Heart left ventricle (tissue), 16 donors: ENCODE measurements around the gene MKNK1. TPM values are rescaled to one million over a fixed set of nuclear protein-coding genes. Genes with fewer than 3 reads are reported as not detected.
A peak's percentile ranks its signal among the peaks of the same experiment; 100 is the strongest.

Experiments used
- ATAC-seq, 4 donors: fragments of 200-7000 bp; cut with Tn5 transposase; one replicate each; pipeline ENCODE4 v1.9.1; 2020 to 2022; ENCODE audit warnings: moderate library complexity in 4 of 4, mild to moderate bottlenecking in 3 of 4, moderate number of reproducible peaks in 1 of 4
- DNase-seq, 5 donors: peaks; one replicate each; pipeline ENCODE4 v3.0.0-alpha.2; 2020
- H3K27ac ChIP-seq, 12 donors: fragments of 200-600 bp; sonication (generic) in 4 of 12; one replicate each; pipeline versions ENCODE4 v1.5.0 to v1.8.0; 2016 to 2022; ENCODE audit warnings: mild to moderate bottlenecking in 2 of 12
- H3K27me3 ChIP-seq, 9 donors: fragments of 200-600 bp; sonication (generic) in 2 of 9; one replicate each; pipeline versions ENCODE4 v1.5.1 to v1.8.0; 2016 to 2022; ENCODE audit warnings: mild to moderate bottlenecking in 3 of 9
- H3K36me3 ChIP-seq, 9 donors: fragments of 200-600 bp; sonication (generic) in 2 of 9; one replicate each; pipeline versions ENCODE4 v1.5.0 to v1.8.0; 2018 to 2022; ENCODE audit warnings: mild to moderate bottlenecking in 2 of 9
- H3K4me1 ChIP-seq, 12 donors: fragments of 200-600 bp; sonication (generic) in 4 of 12; one replicate each; pipeline versions ENCODE4 v1.5.0 to v1.8.0; 2016 to 2022; ENCODE audit warnings: mild to moderate bottlenecking in 3 of 12
- H3K4me3 ChIP-seq, 12 donors: fragments of 200-600 bp; sonication (generic) in 4 of 12; one replicate each; pipeline versions ENCODE4 v1.5.0 to v1.8.0; 2017 to 2022; ENCODE audit warnings: mild to moderate bottlenecking in 9 of 12, moderate library complexity in 4 of 12
- H3K9me3 ChIP-seq, 12 donors: fragments of 200-600 bp; sonication (generic) in 4 of 12; one replicate each; pipeline versions ENCODE4 v1.5.0 to v1.8.0; 2016 to 2022; ENCODE audit warnings: mild to moderate bottlenecking in 1 of 12
- CTCF ChIP-seq, 12 donors: fragments of 200-600 bp; sonication (generic) in 4 of 12; IDR thresholded peaks; one replicate each; pipeline versions ENCODE4 v1.5.0 to v1.8.0; 2018 to 2022; ENCODE audit warnings: antibody characterized with exemption in 12 of 12, mild to moderate bottlenecking in 5 of 12
- POLR2A ChIP-seq, 2 donors: fragments of 450-650 bp; IDR thresholded peaks; one replicate each; pipeline ENCODE4 v1.6.1; 2017; ENCODE audit warnings: antibody characterized with exemption in 2 of 2, mild to moderate bottlenecking in 2 of 2, moderate library complexity in 2 of 2
- WGBS, 4 donors: extraction: QIAGEN DNeasy Blood & Tissue Kit in 2 of 4; methylation state at CpG; one replicate each; pipeline versions ENCODE4 v1.1.5 to v1.1.7; 2013 to 2018; 5-methylcytosine and 5-hydroxymethylcytosine counted together
- intact Hi-C, 10 donors: fragments of 100-400 bp; cut with DNase I; formaldehyde crosslinking; loops; one replicate each; pipeline versions ENCODE4 v1.11.1 to v1.14.2; 2022
- polyA plus RNA-seq, 2 donors: library from polyadenylated mRNA; stranded (reverse); fragments of 200-250 nt; gene quantifications; one replicate each; pipeline ENCODE4 v1.2.3, GENCODE V29; 2013
- total RNA-seq, 9 donors: library from RNA; depleted of rRNA in 2 of 9; stranded (reverse); fragments of >200 nt in 2 of 9; fragmentation: NEBNext Ultra II Directional in 3 of 9; extraction: Animal tissue kit (Norgen Biotek cat#: 25700) in 3 of 9; gene quantifications; one replicate each; pipeline versions ENCODE4 v1.1.0 to v1.2.4, GENCODE V29; 2016 to 2023
- donor health status: ischemic (EF 13 %, LVEDD 7.1; RV severe dilation, severe dysfunction).
- donor health status: healthy with polysubstance abuse.
- donor health status: DM: no; HTN: yes; CAD: no.
- donor health status: DM: no; HTN: no; CAD: no.
- donor health status: ischemic (EF 25% LVEDD 6.9; RV normal size, moderate dysfunction).
- donor health status: ischemic (EF 25% LVEDD 5.7; RV mildly dilated, moderate dysfunction).
- donor health status: healthy.
- donor health status: DM: yes; HTN: yes; CAD: no.
- donor health status: ischemic (EF 35%, LVEDD 5.7; RV mildly dilated, moderate dysfunction).
- donor health status: nonischemic (EF 11% LVEDD 7.7; RV severe dilation, severe dysfunction).
- donor health status: DM: yes; HTN: yes; CAD: no.
- donor health status: PGD.
- donor health status: ischemic (EF 29% LVEDD 5.4; RV normal size, mild dysfunction).
- donor health status: nonischemic (EF 23%, LVEDD 6.1; RV moderate dilation, normal function).

MKNK1 gene
- total and polyA plus RNA-seq, 11 donors: 23.1 to 77.6 (median 35.3) TPM

GRCh38 chr1:46630719-46631118 lies 26.7 kb upstream of the MKNK1 start:
- Histone ChIP-seq H3K36me3 (peaks cover 0 to 70% (median 62%) of the 10 kb centered on the region in 9 donors), H3K27ac (no peak overlapping the region), H3K4me3 (no peak overlapping the region), H3K4me1 (no peaks in the 10 kb centered on the region), H3K9me3 (no peaks in the 10 kb centered on the region), H3K27me3 (no peaks in the 10 kb centered on the region)
- 83 to 93% (median 90%) methylated on average over 2 of the region's 2 CpGs for WGBS, 4 donors
- ATAC-seq: no peak
- intact Hi-C loops: no loop called here
- no peak for DNase-seq
- no peak for TF ChIP-seq CTCF (IDR thresholded peaks at IDR 0.05)
- TF ChIP-seq POLR2A (IDR thresholded peaks at IDR 0.05): no peak

- Histone ChIP-seq H3K27me3 (no peaks in the 10 kb centered on the region), H3K27ac (no peak overlapping the region), H3K4me3 (no peak overlapping the region), H3K4me1 (peaks cover 0 to 22% (median 13%) of the 10 kb centered on the region in 12 donors), H3K36me3 (peaks cover 0 to 5% (median 2%) of the 10 kb centered on the region in 9 donors), H3K9me3 (no peaks in the 10 kb centered on the region)
- TF ChIP-seq CTCF (IDR thresholded peaks at IDR 0.05): no peak
- TF ChIP-seq POLR2A (IDR thresholded peaks at IDR 0.05): no peak
- no peak for DNase-seq
- ATAC-seq: peak in 3 of 4 donors; percentile 28 to 48 (median 34)
- intact Hi-C loops: loop anchor here in 5 of 10 donors (5.0 kb wide), 2 partner anchors 98 to 103 kb away; no protein-coding TSS in a partner anchor
- WGBS, 4 donors: 62 to 75% (median 68%) methylated on average over 3 to 4 of the region's 4 CpGs
Observed at GRCh38 chr1:46623743-46624644, 19.9 kb upstream of the MKNK1 start.

- no peak overlapping the region for H3K27ac ChIP-seq
- H3K4me1 ChIP-seq: peaks cover 0 to 23% (median 13%) of the 10 kb centered on the region in 12 donors
- 47 to 77% (median 62%) methylated on average over 2 to 3 of the region's 3 CpGs for WGBS, 4 donors
- TF ChIP-seq CTCF (IDR thresholded peaks at IDR 0.05): peak; percentile 24 to 52 (median 37)
- no peak for TF ChIP-seq POLR2A (IDR thresholded peaks at IDR 0.05)
- no peaks in the 10 kb centered on the region for H3K9me3 ChIP-seq
- DNase-seq (no peak), ATAC-seq (peak in 2 of 4 donors; percentile 34 to 48)
- intact Hi-C loops: loop anchor here in 6 of 10 donors (1.0 to 5.0 kb wide), 3 partner anchors 100 to 105 kb away; no protein-coding TSS in a partner anchor
- no peaks in the 10 kb centered on the region for H3K27me3 ChIP-seq
- H3K36me3 ChIP-seq: no peaks in the 10 kb centered on the region
- no peak overlapping the region for H3K4me3 ChIP-seq
Observed at GRCh38 chr1:46622344-46622743, 18.3 kb upstream of the MKNK1 start.

GRCh38 chr1:46621930-46622329 lies 17.9 kb upstream of the MKNK1 start:
- Histone ChIP-seq H3K36me3 (no peaks in the 10 kb centered on the region), H3K27me3 (no peaks in the 10 kb centered on the region), H3K27ac (no peak overlapping the region), H3K4me1 (peaks cover 0 to 27% (median 14%) of the 10 kb centered on the region in 12 donors), H3K9me3 (no peaks in the 10 kb centered on the region), H3K4me3 (no peak overlapping the region)
- WGBS, 4 donors: 70 to 80% (median 76%) methylated on average over 7 of the region's 7 CpGs
- no peak for TF ChIP-seq POLR2A (IDR thresholded peaks at IDR 0.05)
- no peak for TF ChIP-seq CTCF (IDR thresholded peaks at IDR 0.05)
- ATAC-seq: no peak
- intact Hi-C loops: loop anchor here in 6 of 10 donors (1.0 to 5.0 kb wide), 3 partner anchors 100 to 105 kb away; no protein-coding TSS in a partner anchor
- DNase-seq: no peak
